CD14-positive monocyte (primary cell): ENCODE measurements around the gene COX18. TPM values are rescaled to one million over a fixed set of nuclear protein-coding genes. Genes with fewer than 3 reads are reported as not detected.

Experiments used
- DNase-seq, 3 donors: peaks; one replicate each; pipeline ENCODE4 v3.0.0-alpha.2; 2011 to 2022
- H2AFZ ChIP-seq: 2 replicates; pipeline ENCODE4 v1.6.0; 2012; ENCODE audit warnings: mild to moderate bottlenecking, low read depth, low read length, inconsistent platforms; ENCODE audit not compliant: insufficient read depth, poor library complexity, severe bottlenecking
- H3K27ac ChIP-seq, 2 donors: 1 replicate in 1 of 2; 2 replicates in 1 of 2; pipeline ENCODE4 v1.5.1; 2012 to 2013; ENCODE audit warnings: low read length in 2 of 2, control low read depth in 1 of 2, inconsistent platforms in 1 of 2, low read depth in 1 of 2, mild to moderate bottlenecking in 1 of 2
- H3K27me3 ChIP-seq, 2 donors: one replicate each; pipeline versions ENCODE4 v1.6.0 to v1.6.1; 2011 to 2013; ENCODE audit warnings: low read length in 2 of 2; ENCODE audit not compliant: control insufficient read depth in 2 of 2, insufficient read depth in 2 of 2
- H3K36me3 ChIP-seq, 2 donors: replicated peaks in 1 of 2; 1 replicate in 1 of 2; 2 replicates in 1 of 2; pipeline versions ENCODE4 v1.5.1 to v1.6.1; 2012 to 2013; ENCODE audit warnings: low read length in 2 of 2, control low read depth in 1 of 2, inconsistent platforms in 1 of 2, mild to moderate bottlenecking in 1 of 2; ENCODE audit not compliant: insufficient read depth in 2 of 2, control insufficient read depth in 1 of 2
- H3K4me1 ChIP-seq, 2 donors: 1 replicate in 1 of 2; 2 replicates in 1 of 2; pipeline versions ENCODE4 v1.5.1 to v1.6.1; 2012 to 2013; ENCODE audit warnings: low read length in 2 of 2, control low read depth in 1 of 2, inconsistent platforms in 1 of 2, mild to moderate bottlenecking in 1 of 2, moderate library complexity in 1 of 2; ENCODE audit not compliant: insufficient read depth in 2 of 2, control insufficient read depth in 1 of 2
- H3K4me2 ChIP-seq: replicated peaks from 2 replicates; pipeline ENCODE3; 2012; ENCODE audit warnings: low read length, moderate library complexity, mild to moderate bottlenecking; ENCODE audit not compliant: poor library complexity, severe bottlenecking; ENCODE audit errors: extremely low read depth
- H3K4me3 ChIP-seq, 3 experiments: fragments of 200-600 bp in 1 of 3; sonication (generic) in 1 of 3; replicated peaks in 1 of 3; 1 replicate in 2 of 3; 2 replicates in 1 of 3; pipeline ENCODE4 v1.5.1; 2011 to 2013; ENCODE audit warnings: low read length in 3 of 3, mild to moderate bottlenecking in 3 of 3, control low read depth in 2 of 3, low read depth in 2 of 3, inconsistent platforms in 1 of 3, moderate library complexity in 1 of 3
- H3K79me2 ChIP-seq: 2 replicates; pipeline ENCODE4 v1.6.0; 2012; ENCODE audit warnings: mild to moderate bottlenecking, control low read depth, inconsistent platforms, low read length, moderate library complexity; ENCODE audit not compliant: insufficient read depth
- H3K9ac ChIP-seq: 2 replicates; pipeline ENCODE4 v1.6.0; 2017; ENCODE audit warnings: low read length, mild to moderate bottlenecking; ENCODE audit not compliant: insufficient read depth, poor library complexity, severe bottlenecking
- H3K9me3 ChIP-seq, 2 donors: replicated peaks in 1 of 2; 1 replicate in 1 of 2; 2 replicates in 1 of 2; pipeline versions ENCODE4 v1.5.1 to v1.6.1; 2012 to 2013; ENCODE audit warnings: low read length in 2 of 2, control low read depth in 1 of 2; ENCODE audit not compliant: control insufficient read depth in 1 of 2, insufficient read depth in 1 of 2
- H4K20me1 ChIP-seq: 2 replicates; pipeline ENCODE4 v1.6.0; 2012; ENCODE audit warnings: mild to moderate bottlenecking, low read length, control low read depth, moderate library complexity; ENCODE audit not compliant: insufficient read depth
- H3K27ac Mint-ChIP-seq, 7 donors: one replicate each; pipeline ENCODE4 v1.8.0; 2020; ENCODE audit warnings: mild to moderate bottlenecking in 7 of 7, mixed read lengths in 7 of 7, moderate library complexity in 6 of 7, inconsistent platforms in 2 of 7
- H3K27me3 Mint-ChIP-seq, 3 donors: one replicate each; pipeline ENCODE4 v1.8.0; 2021 to 2022; ENCODE audit warnings: low read depth in 3 of 3, mild to moderate bottlenecking in 3 of 3, mixed read lengths in 3 of 3, moderate library complexity in 3 of 3, inconsistent platforms in 1 of 3
- H3K36me3 Mint-ChIP-seq, 2 donors: one replicate each; pipeline ENCODE4 v1.8.0; 2020; ENCODE audit warnings: mixed read lengths in 2 of 2, inconsistent platforms in 1 of 2, mild to moderate bottlenecking in 1 of 2
- H3K4me1 Mint-ChIP-seq: one replicate; pipeline ENCODE4 v1.8.0; 2020; ENCODE audit warnings: mild to moderate bottlenecking, mixed read lengths
- H3K4me3 Mint-ChIP-seq, 2 donors: one replicate each; pipeline ENCODE4 v1.8.0; 2020; ENCODE audit warnings: mild to moderate bottlenecking in 2 of 2, mixed read lengths in 2 of 2, moderate library complexity in 1 of 2
- H3K9me3 Mint-ChIP-seq, 7 donors: one replicate each; pipeline ENCODE4 v1.8.0; 2020 to 2022; ENCODE audit warnings: mixed read lengths in 7 of 7, mild to moderate bottlenecking in 6 of 7, moderate library complexity in 6 of 7, inconsistent platforms in 2 of 7
- CTCF ChIP-seq: fragments of 200-600 bp; IDR thresholded peaks from one replicate; pipeline ENCODE4 v1.8.0; 2022; ENCODE audit warnings: antibody characterized with exemption, mild to moderate bottlenecking
- WGBS: methylation state at CpG from one replicate; pipeline ENCODE4 v1.1.5; 2013; ENCODE audit warnings: missing lambda C conversion rate; ENCODE audit not compliant: insufficient coverage; 5-methylcytosine and 5-hydroxymethylcytosine counted together
- intact Hi-C, 2 donors: fragments of 100-400 bp; cut with micrococcal nuclease; formaldehyde crosslinking; loops; one replicate each; pipeline versions ENCODE4 v1.15.0 to v1.15.1; 2023
- polyA plus RNA-seq, 3 donors: library from polyadenylated mRNA; depleted of rRNA in 1 of 3; unstranded in 2 of 3; stranded (reverse) in 1 of 3; fragments of 300-500 nt in 2 of 3; fragments of >200 nt in 1 of 3; fragmentation: Illumina TruSeq in 2 of 3; gene quantifications; 1 replicate in 2 of 3; 2 replicates in 1 of 3; pipeline ENCODE4 v1.2.3, GENCODE V29; 2012 to 2021

COX18 gene
- polyA plus RNA-seq, 3 donors: 8.3 to 10.3 (median 9.7) TPM

GRCh38 chr4:73104695-73105094 is 35.2 kb upstream of the COX18 start:
- no peaks in the 10 kb centered on the region for H3K9me3 Mint-ChIP-seq
- no peaks in the 10 kb centered on the region for H3K27me3 ChIP-seq
- no peak overlapping the region for H3K27ac Mint-ChIP-seq
- H3K4me3 Mint-ChIP-seq: no peak overlapping the region
- no peaks in the 10 kb centered on the region for H3K27me3 Mint-ChIP-seq
- no peak for DNase-seq
- H3K4me3 ChIP-seq: no peak overlapping the region
- H3K4me1 ChIP-seq: no peaks in the 10 kb centered on the region
- no peak overlapping the region for H2AFZ ChIP-seq
- intact Hi-C loops: no loop called here
- H3K36me3 ChIP-seq: peaks cover 51 to 93% of the 10 kb centered on the region in 2 donors
- no peak overlapping the region for H3K27ac ChIP-seq
- H4K20me1 ChIP-seq: no peaks in the 10 kb centered on the region
- H3K36me3 Mint-ChIP-seq: peaks cover 41 to 48% of the 10 kb centered on the region in 2 donors
- no peaks in the 10 kb centered on the region for H3K9me3 ChIP-seq
- 100% methylated on average over 1 of the region's 5 CpGs for WGBS
- H3K9ac ChIP-seq: no peak overlapping the region
- H3K4me2 ChIP-seq: no peak overlapping the region
- no peak for TF ChIP-seq CTCF
- no peaks in the 10 kb centered on the region for H3K79me2 ChIP-seq
- H3K4me1 Mint-ChIP-seq: no peaks in the 10 kb centered on the region

GRCh38 chr4:73103799-73104503 is 34.4 kb upstream of the COX18 start:
- H3K9ac ChIP-seq: no peak overlapping the region
- no peak overlapping the region for H3K27ac ChIP-seq
- Mint-ChIP-seq H3K36me3 (peaks cover 46 to 55% of the 10 kb centered on the region in 2 donors), H3K4me3 (no peak overlapping the region), H3K9me3 (no peaks in the 10 kb centered on the region), H3K4me1 (no peaks in the 10 kb centered on the region), H3K27me3 (no peaks in the 10 kb centered on the region), H3K27ac (peak overlapping the region in 2 of 7 donors; percentile 2 to 18)
- intact Hi-C loops: no loop called here
- no peaks in the 10 kb centered on the region for H3K27me3 ChIP-seq
- H3K4me3 ChIP-seq: no peak overlapping the region
- no peaks in the 10 kb centered on the region for H4K20me1 ChIP-seq
- no peaks in the 10 kb centered on the region for H3K79me2 ChIP-seq
- H3K36me3 ChIP-seq: peaks cover 52 to 93% of the 10 kb centered on the region in 2 donors
- H3K4me2 ChIP-seq: no peak overlapping the region
- 83% methylated on average over 3 of the region's 8 CpGs for WGBS
- no peak for DNase-seq
- H3K4me1 ChIP-seq: no peaks in the 10 kb centered on the region
- H2AFZ ChIP-seq: no peak overlapping the region
- TF ChIP-seq CTCF: no peak
- H3K9me3 ChIP-seq: no peaks in the 10 kb centered on the region
